ENCODE data around the gene NHS.

NHS gene

GRCh38 chrX:17595456-17596035, 220.5 kb downstream of the NHS start:
- no peak for FAIRE-seq

- no peak for FAIRE-seq
These were observed 221.1 kb downstream of the NHS start for GRCh38 chrX:17596061-17596460.

- FAIRE-seq: no peak
These were observed 221.7 kb downstream of the NHS start for GRCh38 chrX:17596546-17597205.

GRCh38 chrX:17597327-17597726, 222.3 kb downstream of the NHS start:
- FAIRE-seq: no peak

- FAIRE-seq: no peak
These were observed 222.9 kb downstream of the NHS start for GRCh38 chrX:17597836-17598439.

- no peak for FAIRE-seq
These were observed 226.6 kb downstream of the NHS start for GRCh38 chrX:17601441-17602200.

GRCh38 chrX:17602245-17602644, 227.2 kb downstream of the NHS start:
- FAIRE-seq: no peak

GRCh38 chrX:17603196-17603595, 228.2 kb downstream of the NHS start:
- FAIRE-seq: no peak

- no peak for FAIRE-seq
These were observed 230.7 kb downstream of the NHS start for GRCh38 chrX:17605676-17606075.

- FAIRE-seq: no peak
These were observed 231.2 kb downstream of the NHS start for GRCh38 chrX:17606231-17606630.

- no peak for FAIRE-seq
These were observed 233.9 kb downstream of the NHS start for GRCh38 chrX:17608888-17609287.

GRCh38 chrX:17610788-17611187, 235.8 kb downstream of the NHS start:
- no peak for FAIRE-seq

- FAIRE-seq: no peak
These were observed 239.1 kb downstream of the NHS start for GRCh38 chrX:17613979-17614588.

GRCh38 chrX:17616936-17617335, 241.9 kb downstream of the NHS start:
- FAIRE-seq: no peak

- no peak for FAIRE-seq
These were observed 242.8 kb downstream of the NHS start for GRCh38 chrX:17617806-17618205.

- FAIRE-seq: no peak
These were observed 246.7 kb downstream of the NHS start for GRCh38 chrX:17621566-17622270.

GRCh38 chrX:17622331-17622730, 247.3 kb downstream of the NHS start:
- FAIRE-seq: no peak

- no peak for FAIRE-seq
These were observed 248.8 kb downstream of the NHS start for GRCh38 chrX:17623750-17624149.

GRCh38 chrX:17627026-17627425, 252.0 kb downstream of the NHS start:
- FAIRE-seq: no peak

- FAIRE-seq: no peak
These were observed 254.0 kb downstream of the NHS start for GRCh38 chrX:17628976-17629375.

- no peak for FAIRE-seq
These were observed 254.5 kb downstream of the NHS start for GRCh38 chrX:17629519-17629918.

GRCh38 chrX:17631647-17632046, 256.6 kb downstream of the NHS start:
- FAIRE-seq: no peak

GRCh38 chrX:17632942-17633341, 257.9 kb downstream of the NHS start:
- FAIRE-seq: no peak

Measured in TTC549 (cell line).